ENCODE measurements around the gene SLC31A2.
"Not testable (repeated sequence)": the region's sequence is repeated elsewhere in the genome, so short reads cannot be mapped to it uniquely, and the experiment has no call there.

Gene SLC31A2, protein sequence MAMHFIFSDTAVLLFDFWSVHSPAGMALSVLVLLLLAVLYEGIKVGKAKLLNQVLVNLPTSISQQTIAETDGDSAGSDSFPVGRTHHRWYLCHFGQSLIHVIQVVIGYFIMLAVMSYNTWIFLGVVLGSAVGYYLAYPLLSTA

DNA sequence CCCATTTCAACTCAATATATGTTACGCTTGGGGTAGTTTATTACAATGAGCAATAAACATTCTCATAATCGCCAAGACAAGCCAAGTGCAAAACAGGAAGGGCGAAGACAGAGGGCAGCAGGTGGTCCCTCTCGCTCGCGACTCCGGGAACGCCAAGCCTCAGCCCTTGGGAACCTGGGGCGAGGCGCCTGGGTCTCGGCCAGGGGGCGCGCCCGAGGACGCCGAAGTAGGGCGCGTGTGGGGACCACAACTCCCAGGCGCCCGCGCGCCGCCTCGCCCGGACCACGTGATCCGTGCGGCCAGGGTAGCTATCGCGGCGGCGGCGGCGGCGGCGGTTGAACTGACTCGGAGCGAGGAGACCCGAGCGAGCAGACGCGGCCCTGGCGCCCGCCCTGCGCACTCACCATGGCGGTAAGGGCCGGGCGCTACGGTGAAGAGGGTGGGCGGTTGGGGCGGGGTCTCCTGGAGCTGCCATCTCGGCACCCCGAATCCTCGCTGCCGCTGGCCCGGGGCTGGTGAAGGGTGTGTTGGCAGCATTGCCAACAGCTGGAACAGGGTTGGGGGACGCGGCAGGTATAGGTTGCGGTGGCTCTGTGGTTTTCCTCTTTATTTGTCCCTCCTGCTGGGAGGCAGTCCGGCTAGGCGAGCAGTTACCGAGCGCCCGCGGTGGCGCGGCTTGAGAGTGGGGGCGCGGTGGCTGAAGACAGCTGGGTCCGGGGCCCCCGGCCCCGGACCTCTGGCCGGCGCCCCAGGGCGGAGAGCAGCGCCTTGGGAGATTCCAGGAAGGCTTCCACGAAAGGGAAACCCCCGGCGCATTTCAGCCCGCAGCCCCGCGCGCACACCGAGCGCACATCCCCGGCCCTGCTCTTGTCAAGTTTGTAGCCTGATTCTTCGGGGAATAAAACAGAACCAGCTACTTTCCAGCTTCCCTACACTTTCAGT is at the start of gene SLC31A2:
Gene SLC31A2 (plus strand): TSS at position 338 of the 942 bp plus-strand sequence. CDS start 68 bp downstream, at position 406.
- DNase-seq, result peak; percentile 91

DNA sequence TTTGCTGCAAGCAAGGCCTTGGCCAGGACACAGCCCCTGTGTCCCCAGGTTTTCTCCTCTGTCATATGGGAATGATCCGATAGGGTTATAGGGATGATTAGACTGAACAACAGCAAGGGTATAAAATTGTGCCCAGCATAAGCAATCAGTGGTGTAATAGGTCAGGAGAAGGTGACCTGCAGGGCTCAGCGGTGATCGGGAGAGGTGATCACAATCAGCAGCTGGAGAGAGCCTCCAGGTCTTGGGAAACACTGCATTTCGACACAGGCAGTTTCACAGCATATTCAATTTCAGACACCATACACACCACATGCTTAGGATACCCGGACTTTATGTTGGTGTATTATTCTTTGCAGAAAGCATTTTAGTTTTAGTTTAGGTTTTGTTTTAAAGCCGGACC is 45.5 kb upstream of the SLC31A2 start:
- DNase-seq, result not testable (repeated sequence)

DNA sequence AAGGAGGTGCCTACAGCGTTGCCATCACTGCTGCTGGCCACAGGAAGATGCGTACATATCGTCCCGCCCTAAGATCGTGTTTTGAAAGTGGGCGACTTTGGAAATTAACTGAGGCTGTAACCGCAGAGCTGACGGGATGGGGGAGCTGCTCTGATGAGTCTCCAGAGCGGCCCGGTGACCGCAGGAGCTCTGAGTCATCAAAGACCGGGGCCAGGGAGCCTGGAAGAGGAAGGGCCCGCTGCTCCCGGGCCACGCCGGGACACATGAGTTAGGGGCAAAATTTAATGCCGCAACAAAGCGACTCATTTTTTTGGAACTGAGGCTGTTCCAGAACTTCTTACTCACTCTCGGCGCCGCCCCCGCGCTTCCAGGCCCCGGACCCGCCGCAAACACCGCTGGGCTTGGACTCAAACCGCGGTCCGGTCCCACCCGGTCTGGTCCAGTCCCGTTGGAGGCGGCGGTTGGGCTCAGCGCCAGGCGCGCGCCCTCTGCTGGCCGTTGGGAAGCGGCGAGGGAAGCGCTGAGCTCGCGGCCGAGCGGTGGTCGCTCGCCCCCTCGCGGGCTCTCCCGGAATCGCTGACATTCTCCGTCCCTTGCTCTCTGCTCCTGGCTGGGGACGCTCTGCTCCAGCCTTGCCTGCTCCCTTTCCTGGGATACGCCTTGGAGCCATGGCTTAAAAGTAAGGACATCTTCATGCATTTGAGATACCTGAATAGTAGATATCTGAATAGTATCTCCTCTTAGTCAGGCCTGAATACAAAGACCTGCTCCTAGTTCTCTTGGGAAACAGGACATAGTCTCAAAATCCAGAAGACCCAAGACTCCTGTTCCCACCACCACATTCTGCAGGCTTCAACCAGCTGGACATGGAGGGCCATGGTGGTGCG is 39.5 kb upstream of the SLC31A2 start:
- peak; percentile 3 for DNase-seq

DNA sequence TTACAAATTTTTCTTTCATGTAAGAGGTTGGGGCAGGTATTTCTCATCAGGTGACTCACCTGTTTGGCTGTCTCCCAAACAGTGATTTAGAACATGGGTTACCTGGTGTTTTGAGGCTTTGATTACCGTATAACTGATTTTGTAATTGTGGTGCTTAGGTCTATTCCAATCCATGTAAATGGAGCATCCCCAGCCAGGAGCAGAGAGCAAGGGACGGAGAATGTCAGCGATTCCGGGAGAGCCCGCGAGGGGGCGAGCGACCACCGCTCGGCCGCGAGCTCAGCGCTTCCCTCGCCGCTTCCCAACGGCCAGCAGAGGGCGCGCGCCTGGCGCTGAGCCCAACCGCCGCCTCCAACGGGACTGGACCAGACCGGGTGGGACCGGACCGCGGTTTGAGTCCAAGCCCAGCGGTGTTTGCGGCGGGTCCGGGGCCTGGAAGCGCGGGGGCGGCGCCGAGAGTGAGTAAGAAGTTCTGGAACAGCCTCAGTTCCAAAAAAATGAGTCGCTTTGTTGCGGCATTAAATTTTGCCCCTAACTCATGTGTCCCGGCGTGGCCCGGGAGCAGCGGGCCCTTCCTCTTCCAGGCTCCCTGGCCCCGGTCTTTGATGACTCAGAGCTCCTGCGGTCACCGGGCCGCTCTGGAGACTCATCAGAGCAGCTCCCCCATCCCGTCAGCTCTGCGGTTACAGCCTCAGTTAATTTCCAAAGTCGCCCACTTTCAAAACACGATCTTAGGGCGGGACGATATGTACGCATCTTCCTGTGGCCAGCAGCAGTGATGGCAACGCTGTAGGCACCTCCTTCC is 37.9 kb upstream of the SLC31A2 start:
- peak; percentile 12 for DNase-seq

DNA sequence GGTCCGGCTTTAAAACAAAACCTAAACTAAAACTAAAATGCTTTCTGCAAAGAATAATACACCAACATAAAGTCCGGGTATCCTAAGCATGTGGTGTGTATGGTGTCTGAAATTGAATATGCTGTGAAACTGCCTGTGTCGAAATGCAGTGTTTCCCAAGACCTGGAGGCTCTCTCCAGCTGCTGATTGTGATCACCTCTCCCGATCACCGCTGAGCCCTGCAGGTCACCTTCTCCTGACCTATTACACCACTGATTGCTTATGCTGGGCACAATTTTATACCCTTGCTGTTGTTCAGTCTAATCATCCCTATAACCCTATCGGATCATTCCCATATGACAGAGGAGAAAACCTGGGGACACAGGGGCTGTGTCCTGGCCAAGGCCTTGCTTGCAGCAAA is 32.0 kb upstream of the SLC31A2 start:
- not testable (repeated sequence) for DNase-seq

DNA sequence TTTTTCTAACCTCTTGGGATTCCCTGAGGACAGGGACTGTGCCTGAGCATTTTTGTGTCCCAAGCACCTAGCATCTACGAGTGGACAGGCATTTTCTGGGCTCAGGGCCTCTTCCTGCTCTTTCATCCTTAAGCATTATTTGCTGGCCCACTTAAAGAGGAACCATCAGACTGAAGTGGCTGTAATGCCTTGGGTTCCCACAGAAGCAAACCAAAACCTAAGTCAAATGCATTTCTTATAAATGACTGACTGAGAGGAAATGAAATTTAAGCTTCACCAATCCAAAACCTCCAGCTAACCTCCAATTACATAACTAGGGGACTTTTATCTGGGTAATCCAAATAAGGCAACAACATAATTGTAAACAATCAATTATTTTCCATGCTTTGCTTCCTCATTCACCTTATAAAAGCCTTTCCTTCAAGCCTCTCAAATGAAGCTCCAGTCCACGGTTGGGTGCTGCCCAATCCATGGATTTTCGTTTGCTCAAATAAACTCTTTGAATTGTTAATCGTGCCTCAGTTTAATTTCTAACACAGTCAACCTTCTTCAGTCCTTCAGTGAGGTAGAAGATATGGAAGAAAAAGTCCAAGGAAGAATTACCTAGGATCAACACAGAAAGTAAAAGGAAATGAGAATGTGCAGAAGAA is 25.3 kb upstream of the SLC31A2 start:
- DNase-seq, result no peak

DNA sequence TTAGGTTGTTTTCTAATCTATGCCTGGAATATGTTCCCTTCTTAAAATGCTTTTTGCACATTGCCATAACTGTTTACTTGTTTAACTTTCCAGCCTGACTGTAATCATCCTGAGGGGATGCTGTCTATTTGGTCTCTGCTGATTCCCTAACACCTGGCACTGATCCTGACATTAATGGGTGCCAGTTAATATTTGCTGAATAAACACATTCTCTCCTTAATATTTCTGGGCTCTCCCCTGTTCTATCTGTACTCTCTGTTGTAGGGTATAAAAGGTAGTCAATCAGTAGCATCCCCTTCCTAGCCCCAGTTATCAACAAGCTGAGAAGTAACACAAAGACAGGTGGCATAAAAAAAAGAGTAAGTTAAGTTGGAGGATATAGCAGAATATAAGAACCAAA is 21.3 kb upstream of the SLC31A2 start:
- DNase-seq, result no peak

DNA sequence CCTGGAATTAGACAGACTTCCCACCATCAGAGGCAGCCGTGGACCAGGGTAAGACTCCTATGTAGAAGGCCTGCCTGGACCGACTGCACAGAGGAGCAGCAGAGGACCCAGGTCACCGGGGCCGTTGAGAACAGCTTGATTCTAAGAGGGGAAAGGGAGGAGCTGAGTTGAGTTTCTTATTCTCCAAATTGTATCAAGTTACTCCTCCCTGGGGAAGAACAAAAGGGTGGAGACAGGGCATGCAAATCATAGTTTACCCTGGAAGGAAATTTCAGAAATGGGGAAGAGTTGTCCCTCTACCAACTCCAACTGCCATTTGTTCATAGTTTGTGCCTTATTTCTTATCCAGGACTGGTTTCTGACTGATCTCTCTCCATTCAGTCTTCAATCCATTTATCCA is 20.9 kb upstream of the SLC31A2 start:
- DNase-seq, result no peak

DNA sequence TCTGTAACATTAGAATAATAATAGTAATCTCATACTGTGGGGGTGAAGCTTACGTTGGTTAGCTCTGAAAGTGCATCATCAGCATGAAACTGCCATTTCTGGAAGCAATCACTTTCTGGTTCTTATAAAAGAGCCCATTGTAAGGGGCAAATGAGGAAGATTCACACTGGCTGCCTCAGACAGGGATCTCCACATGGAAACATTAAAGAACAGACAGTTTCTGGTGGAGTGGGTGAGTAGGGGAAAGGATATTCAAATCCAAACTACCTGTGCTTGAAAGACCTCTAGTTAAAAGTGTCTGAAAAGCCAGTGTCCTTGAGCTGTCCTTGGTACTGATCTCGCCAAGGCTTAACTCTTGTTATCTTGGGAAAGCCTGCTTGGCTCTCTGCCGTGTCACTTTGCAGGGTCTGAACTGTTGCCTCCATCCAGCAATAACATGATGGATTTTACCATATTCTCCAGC is 19.1 kb upstream of the SLC31A2 start:
- peak; percentile 11 for DNase-seq

DNA sequence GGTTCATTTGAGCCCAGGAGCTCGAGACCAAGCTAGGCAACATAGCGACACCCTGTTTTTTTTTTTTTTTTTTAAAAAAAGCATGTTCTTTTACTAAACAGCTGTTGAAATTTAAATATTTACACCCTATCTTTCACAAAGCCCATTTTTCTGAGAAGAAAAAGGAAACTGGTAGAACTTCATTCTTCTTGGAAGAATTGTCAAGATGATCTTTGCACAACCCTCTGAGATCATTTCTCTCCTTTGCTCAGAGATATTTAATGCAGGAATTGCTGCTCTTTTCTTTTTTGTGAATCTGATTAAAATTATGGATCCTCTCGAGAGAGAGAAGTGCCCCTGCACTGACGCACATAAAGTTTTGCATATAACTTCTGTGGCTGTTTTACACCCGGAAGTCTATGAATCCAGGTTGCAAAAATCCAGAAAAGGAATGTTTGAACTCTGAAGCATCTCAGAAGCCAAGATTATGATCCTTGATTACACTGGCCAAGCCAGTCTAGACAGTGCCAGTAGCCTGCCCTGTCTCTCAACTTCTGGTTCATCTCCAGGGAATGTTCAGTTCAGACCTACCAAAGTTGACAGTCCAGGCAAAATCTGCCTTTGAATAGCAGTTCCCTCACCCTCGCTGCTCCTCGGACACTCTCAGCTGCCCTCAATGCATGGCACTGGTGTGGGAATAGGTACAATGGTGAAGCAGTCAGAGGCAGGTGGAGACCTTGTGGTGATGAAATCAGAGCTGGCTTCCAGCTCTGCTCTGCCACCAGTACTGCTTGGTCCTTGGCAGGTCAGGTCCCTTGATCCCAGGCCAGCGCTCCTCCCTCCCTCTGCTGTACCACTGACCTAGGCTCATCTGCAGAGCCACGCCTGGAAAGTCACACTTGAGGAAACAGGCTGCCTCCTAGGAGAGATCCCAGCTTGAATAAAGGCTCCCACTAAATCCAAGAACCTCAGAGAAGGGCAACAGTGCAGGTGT is 13.3 kb upstream of the SLC31A2 start:
- DNase-seq, result no peak

DNA sequence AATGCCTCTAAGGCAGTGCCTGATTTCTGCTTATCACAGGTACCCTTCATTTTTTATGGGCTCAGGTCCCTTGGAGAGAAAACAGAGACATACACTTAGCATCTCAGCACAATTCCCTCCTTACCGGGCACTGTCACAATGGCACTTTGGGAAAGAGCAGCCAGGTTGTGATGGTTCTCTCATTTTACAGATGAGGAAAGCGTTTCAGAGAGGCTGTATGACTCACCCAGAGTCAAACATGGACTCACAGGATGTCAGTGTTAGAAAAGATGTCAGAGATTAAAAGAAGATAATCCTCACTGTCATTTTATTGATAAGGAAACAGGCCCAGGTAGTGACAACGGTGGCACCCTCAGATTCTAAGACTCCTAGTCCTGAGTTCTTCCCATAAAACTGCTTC is 12.0 kb upstream of the SLC31A2 start:
- DNase-seq, result no peak

DNA sequence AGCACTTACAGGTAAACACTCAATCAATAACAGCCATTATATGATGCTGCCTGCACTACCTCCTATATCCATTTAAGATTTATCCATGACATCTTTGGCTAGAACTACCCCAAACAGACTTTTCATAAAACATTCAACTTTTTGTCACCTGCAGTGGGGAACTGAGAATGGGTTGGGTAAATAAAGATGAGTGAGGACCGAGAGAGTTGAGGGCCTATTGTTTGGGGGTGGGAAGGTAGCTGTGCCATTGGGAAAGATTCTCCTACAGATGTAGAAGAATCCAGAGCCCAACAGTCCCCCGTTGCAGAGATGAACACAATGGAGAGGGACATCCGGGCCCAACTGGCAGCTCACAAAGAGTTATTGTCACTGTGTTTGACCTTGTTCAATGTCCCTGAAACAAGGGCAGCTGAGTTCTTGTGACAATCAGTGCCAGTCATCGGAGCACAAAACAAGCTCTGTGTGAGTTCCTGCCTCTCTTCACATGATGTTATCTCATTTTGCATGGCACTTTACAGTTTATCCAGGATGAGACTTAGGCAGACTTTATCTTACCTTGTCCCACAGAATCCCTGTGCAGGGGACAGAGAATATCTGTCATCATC is 11.5 kb upstream of the SLC31A2 start:
- no peak for DNase-seq

DNA sequence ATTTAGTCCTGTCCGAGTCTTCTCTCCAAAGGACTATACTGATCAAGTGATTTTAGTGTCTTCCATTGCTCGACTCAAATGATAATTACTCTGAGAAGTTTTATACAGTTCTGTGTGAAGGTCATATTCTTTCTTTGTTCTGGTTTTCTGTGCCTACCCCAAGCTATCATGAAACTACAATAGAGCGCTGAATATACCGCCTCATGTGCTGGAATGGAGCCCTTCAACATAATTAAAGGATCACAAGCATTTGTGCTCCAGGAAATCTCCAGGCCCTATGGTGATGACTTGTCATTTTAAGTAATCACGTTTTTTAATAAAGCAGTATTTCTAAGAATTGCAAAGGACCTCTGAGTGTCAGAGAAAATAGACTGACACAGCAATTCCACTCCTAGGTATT is 10.9 kb upstream of the SLC31A2 start:
- DNase-seq, result no peak

DNA sequence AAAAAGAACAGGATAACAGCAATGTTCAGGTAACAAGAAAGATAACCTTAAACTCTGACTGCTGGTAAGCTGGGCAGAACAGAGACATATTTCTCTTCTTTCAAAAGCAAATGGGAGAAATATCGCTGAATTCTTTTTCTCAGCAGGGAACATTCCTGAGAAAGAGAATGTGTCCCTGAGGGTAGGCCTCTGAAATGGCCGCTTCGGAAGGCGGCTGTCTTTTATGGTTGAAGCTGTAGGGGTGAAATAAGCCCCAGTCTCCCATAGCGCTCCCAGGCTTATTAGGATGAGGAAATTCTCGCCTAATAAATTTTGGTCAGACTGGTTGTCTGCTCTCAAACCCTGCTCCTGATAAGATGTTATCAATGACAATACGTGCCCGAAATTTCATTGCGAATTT is 9.9 kb upstream of the SLC31A2 start:
- not testable (repeated sequence) for DNase-seq

DNA sequence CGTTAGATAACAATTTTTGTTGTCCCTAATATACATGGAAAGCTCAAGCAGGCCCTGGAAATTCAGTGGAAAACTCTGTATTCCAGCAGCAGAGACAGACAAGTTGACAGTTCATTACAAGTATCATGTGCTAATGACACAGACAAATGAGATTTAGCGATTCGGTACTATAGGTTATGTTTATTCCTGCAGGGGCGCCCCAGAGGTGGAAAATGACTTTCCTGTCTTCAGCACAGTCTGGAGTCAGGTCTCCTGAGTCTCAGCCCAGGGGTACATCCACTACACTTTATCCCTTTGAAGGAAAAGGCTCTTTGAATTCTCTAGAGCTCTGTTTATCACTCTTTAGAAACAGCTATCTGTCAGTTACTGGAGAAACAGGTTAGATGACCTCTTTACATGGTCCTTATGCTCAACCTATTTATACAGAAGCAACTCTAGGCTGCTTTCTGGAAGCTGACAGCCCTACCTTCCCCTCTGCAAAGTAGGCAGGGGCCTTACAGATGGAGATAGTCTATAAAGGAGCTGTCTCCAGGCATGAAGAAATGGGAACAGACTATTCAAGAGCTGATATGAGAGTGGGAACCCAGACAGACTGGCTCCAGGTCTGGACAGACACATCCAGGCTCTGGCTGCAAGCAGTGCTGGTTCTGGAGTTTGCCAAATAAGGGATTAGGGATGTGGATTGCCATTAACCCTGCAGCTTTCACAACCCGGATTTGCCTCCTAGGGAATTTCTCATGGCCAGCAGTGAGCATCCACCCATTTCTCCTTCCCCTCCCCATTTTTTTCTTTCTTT is 7.2 kb upstream of the SLC31A2 start:
- no peak for DNase-seq

DNA sequence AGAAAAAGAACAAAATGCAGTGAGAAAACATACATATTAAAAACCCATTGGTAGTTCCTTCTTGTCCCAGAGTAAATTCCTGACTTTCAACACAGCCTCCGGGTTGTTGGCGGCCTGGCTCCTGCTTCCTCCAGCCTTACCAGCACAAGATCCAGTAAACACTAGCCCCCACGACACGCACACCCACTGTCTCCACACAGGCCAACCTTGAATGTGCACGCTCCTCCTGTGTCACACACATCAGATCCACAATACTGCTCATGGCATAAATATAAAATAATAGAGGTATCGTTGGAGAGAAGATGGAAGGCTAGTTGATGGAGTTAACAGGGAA is 2.5 kb upstream of the SLC31A2 start:
- no peak for DNase-seq

DNA sequence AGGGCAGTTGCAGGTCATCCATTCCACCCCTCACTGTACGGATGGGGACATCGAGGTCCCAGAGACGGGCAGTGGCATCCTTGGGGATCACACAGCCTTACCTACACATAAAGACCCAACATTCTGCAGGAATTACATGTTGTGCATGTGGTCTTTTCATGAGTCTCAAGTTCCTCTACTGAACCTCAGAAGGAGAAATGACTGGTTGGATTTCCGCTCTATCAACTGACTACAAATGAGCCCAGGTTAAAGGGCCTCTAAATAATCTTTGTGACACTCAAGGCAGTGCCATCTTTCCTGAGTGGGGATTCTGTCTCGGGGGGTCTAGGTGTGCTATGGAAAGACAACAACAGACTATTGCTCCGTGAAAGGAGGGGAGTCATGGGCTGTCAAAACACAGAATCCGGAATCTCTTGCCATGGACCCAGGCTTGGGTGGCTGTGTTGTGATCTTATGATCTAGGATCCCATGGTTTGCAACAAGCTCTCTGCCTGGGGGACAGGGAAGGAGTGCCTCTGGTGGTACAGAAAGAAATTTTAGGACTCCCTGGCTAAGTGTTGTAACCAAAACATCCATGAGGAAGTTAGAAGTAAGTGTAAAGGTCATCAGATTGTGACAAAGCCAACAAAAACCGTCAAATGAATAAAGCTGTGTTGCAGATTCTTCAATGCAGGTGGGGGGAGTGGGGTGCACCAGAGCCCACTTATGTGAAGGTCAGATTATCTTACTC is 1.9 kb upstream of the SLC31A2 start:
- DNase-seq, result no peak

DNA sequence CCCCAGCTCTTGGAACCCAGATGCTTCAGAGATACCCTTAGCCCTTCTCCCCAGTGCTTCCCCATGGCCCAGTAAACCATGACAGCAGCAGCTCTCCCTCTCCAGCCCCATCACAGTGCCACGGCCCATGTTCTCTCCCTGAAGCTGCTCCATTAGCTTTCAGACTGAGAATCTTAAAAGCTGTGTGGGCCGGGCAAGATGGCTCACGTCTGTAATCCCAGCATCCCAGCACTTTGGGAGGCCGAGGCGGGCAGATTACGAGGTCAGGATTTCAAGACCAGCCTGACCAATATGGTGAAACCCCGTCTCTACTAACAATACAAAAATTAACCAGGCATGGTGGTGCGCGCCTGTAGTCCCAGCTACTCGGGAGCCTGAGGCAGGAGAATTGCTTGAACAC is 1.2 kb upstream of the SLC31A2 start:
- not testable (repeated sequence) for DNase-seq
